Loucy (cell line): Measurements from ENCODE around the gene CCDC158.
A peak's percentile ranks its signal among the peaks of the same experiment; 100 is the strongest.

Experiments
- H2AFZ ChIP-seq: fragments of 200-600 bp; sonication (generic); 2 replicates; pipeline ENCODE4 v1.6.0; 2016; ENCODE audit warnings: antibody characterized with exemption, mild to moderate bottlenecking, low read length, moderate library complexity
- H3F3A ChIP-seq: fragments of 200-600 bp; 2 replicates; pipeline ENCODE4 v1.6.0; 2016; ENCODE audit warnings: antibody characterized with exemption, low read depth, mild to moderate bottlenecking
- H3K27me3 ChIP-seq: fragments of 200-600 bp; sonication (generic); 2 replicates; pipeline ENCODE4 v1.6.1; 2014; ENCODE audit warnings: low read length, mild to moderate bottlenecking; ENCODE audit not compliant: insufficient read depth, poor library complexity, severe bottlenecking
- H3K36me3 ChIP-seq: fragments of 200-600 bp; sonication (generic); 2 replicates; pipeline ENCODE4 v1.6.1; 2016; ENCODE audit warnings: low read length; ENCODE audit not compliant: insufficient read depth
- H3K4me1 ChIP-seq: fragments of 200-600 bp; sonication (generic); 2 replicates; pipeline ENCODE4 v1.5.1; 2014; ENCODE audit warnings: low read length, mild to moderate bottlenecking; ENCODE audit not compliant: insufficient read depth, poor library complexity, severe bottlenecking
- H3K4me2 ChIP-seq: fragments of 200-600 bp; sonication (generic); 2 replicates; pipeline ENCODE4 v1.6.0; 2014; ENCODE audit warnings: antibody characterized with exemption, low read length, low read depth, mild to moderate bottlenecking; ENCODE audit not compliant: poor library complexity, severe bottlenecking
- H3K4me3 ChIP-seq: fragments of 200-600 bp; sonication (generic); 2 replicates; pipeline ENCODE4 v1.5.1; 2014; ENCODE audit warnings: low read length, mild to moderate bottlenecking, mixed read lengths; ENCODE audit not compliant: poor library complexity, severe bottlenecking
- H3K79me2 ChIP-seq: fragments of 200-600 bp; sonication (generic); 2 replicates; pipeline ENCODE4 v1.6.1; 2014; ENCODE audit warnings: low read length; ENCODE audit not compliant: insufficient read depth
- H3K9ac ChIP-seq: fragments of 200-600 bp; sonication (generic); 2 replicates; pipeline ENCODE4 v1.6.0; 2014; ENCODE audit warnings: mild to moderate bottlenecking, low read depth, low read length, moderate library complexity; ENCODE audit not compliant: poor library complexity, severe bottlenecking
- H3K9me2 ChIP-seq: fragments of 200-600 bp; sonication (generic); replicated peaks from 2 replicates; pipeline ENCODE4 v1.6.1; 2016; ENCODE audit warnings: low read depth, low read length, mixed read lengths
- H3K9me3 ChIP-seq: fragments of 200-600 bp; sonication (generic); 2 replicates; pipeline ENCODE4 v1.6.1; 2014; ENCODE audit warnings: mild to moderate bottlenecking, antibody characterized with exemption, low read length, low read depth; ENCODE audit not compliant: insufficient read depth
- H4K20me1 ChIP-seq: fragments of 200-600 bp; sonication (generic); 2 replicates; pipeline ENCODE4 v1.6.0; 2014; ENCODE audit warnings: antibody characterized with exemption, low read length, mild to moderate bottlenecking; ENCODE audit not compliant: insufficient read depth, poor library complexity, severe bottlenecking
- EZH2phosphoT487 ChIP-seq: fragments of 200-600 bp; IDR thresholded peaks from 2 replicates; pipeline ENCODE4 v1.6.1; 2018; ENCODE audit warnings: antibody characterized with exemption, mild to moderate bottlenecking, moderate library complexity, borderline replicate concordance
- TF ChIP-seq, protein P1 (sequence below): fragments of 200-600 bp; sonication (generic); conservative IDR thresholded peaks from 2 replicates; pipeline ENCODE4 v1.5.1; 2014; ENCODE audit warnings: mild to moderate bottlenecking, antibody characterized with exemption, low read length

CCDC158 gene

DNA sequence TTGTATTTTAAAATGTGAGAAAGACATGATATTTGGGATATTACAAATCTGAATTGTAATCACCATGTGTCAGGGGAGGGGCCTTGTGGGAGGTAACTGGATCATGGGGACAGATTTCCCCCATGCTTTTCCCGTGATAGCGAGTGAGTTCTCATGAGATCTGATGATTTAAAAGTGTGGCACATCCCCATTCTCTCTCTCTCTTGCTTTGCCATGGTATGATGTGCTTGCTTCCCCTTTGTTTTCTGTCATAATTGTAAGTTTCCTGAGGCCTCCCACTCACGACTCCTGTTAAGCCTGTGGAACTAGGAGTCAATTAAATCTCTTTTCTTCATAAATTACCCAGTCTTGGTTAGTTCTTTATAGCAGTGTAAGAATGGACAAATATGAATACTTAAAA lies 39.0 kb downstream of the CCDC158 start:
- Histone ChIP-seq H3F3A (no peaks in the 10 kb centered on the region), H3K9me3 (no peaks in the 10 kb centered on the region), H3K4me1 (no peaks in the 10 kb centered on the region), H3K36me3 (no peaks in the 10 kb centered on the region), H3K4me3 (no peak overlapping the region), H3K79me2 (no peaks in the 10 kb centered on the region), H3K27me3 (no peaks in the 10 kb centered on the region), H3K9me2 (no peaks in the 10 kb centered on the region), H3K4me2 (no peak overlapping the region), H3K9ac (no peak overlapping the region), H2AFZ (no peak overlapping the region), H4K20me1 (no peaks in the 10 kb centered on the region)
- TF ChIP-seq EZH2phosphoT487, result no peak
- TF ChIP-seq, protein P1, sequence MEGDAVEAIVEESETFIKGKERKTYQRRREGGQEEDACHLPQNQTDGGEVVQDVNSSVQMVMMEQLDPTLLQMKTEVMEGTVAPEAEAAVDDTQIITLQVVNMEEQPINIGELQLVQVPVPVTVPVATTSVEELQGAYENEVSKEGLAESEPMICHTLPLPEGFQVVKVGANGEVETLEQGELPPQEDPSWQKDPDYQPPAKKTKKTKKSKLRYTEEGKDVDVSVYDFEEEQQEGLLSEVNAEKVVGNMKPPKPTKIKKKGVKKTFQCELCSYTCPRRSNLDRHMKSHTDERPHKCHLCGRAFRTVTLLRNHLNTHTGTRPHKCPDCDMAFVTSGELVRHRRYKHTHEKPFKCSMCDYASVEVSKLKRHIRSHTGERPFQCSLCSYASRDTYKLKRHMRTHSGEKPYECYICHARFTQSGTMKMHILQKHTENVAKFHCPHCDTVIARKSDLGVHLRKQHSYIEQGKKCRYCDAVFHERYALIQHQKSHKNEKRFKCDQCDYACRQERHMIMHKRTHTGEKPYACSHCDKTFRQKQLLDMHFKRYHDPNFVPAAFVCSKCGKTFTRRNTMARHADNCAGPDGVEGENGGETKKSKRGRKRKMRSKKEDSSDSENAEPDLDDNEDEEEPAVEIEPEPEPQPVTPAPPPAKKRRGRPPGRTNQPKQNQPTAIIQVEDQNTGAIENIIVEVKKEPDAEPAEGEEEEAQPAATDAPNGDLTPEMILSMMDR, result no peak

DNA sequence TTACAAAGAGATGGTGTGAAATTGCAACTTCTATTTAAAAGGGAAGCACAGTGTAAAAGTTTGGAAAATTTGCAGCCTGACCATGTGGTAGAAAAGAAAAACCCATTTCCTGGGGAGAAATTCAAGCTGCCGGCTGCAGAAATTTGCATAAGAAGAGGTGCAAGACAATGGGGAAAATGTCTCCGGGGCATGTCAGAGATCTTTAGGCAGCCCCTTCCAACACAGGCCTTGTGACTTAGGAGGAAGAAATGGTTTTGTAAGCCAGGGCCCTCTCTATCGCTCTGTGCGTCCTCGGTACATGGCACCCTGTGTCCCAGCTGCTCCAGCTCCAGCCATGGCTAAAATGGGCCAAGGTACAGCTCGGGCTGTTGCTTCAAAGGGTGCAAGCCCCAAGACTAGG lies 40.4 kb downstream of the CCDC158 start:
- Histone ChIP-seq H3K27me3 (no peaks in the 10 kb centered on the region), H3K9me2 (no peaks in the 10 kb centered on the region), H4K20me1 (no peaks in the 10 kb centered on the region), H3K9ac (no peak overlapping the region), H3K4me1 (no peaks in the 10 kb centered on the region), H2AFZ (no peak overlapping the region), H3K4me3 (no peak overlapping the region), H3K4me2 (no peak overlapping the region), H3K36me3 (no peaks in the 10 kb centered on the region), H3K9me3 (no peaks in the 10 kb centered on the region), H3F3A (no peaks in the 10 kb centered on the region), H3K79me2 (no peaks in the 10 kb centered on the region)
- TF ChIP-seq, protein P1, result no peak

DNA sequence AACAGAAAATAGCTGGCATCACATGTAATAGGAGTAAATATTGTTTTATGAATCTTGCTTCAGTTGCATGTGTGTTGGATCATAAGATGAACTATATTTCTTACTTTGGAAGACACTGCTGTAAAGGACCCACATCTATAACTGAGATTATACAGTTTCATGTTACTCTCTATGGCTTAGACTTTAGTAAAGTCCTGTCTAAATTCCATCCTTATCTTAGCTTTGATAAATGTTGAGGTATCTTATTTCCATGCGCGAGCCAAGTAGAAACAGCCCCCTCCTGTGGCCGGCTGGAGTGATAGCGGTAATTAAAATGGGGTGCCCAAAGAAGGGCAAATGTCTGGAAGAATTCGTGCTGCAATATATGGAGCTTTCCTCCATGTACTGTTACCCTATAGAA lies 43.0 kb downstream of the CCDC158 start:
- Histone ChIP-seq H3K4me2 (no peak overlapping the region), H3K79me2 (no peaks in the 10 kb centered on the region), H2AFZ (peak overlapping the region; percentile 34; the same call in 1 of the 2 replicates), H3K9me3 (no peaks in the 10 kb centered on the region), H4K20me1 (no peaks in the 10 kb centered on the region), H3K4me1 (peaks cover 11% of the 10 kb centered on the region), H3K9ac (no peak overlapping the region), H3K27me3 (no peaks in the 10 kb centered on the region), H3K36me3 (no peaks in the 10 kb centered on the region), H3K4me3 (no peak overlapping the region), H3K9me2 (no peaks in the 10 kb centered on the region), H3F3A (no peaks in the 10 kb centered on the region)
- TF ChIP-seq, protein P1, result peak; percentile 95
- TF ChIP-seq EZH2phosphoT487, result no peak
